CD4-positive, alpha-beta T cell treated with Interleukin-1 beta for 1 hour (primary cell): ENCODE measurements around the gene TMEM178B.
"Not testable (repeated sequence)": the region's sequence is repeated elsewhere in the genome, so short reads cannot be mapped to it uniquely, and the experiment has no call there.

Experiments used
- DNase-seq, 2 donors: peaks; one replicate each; pipeline ENCODE4 v3.0.0-alpha.2; 2020 to 2022

TMEM178B gene

DNA sequence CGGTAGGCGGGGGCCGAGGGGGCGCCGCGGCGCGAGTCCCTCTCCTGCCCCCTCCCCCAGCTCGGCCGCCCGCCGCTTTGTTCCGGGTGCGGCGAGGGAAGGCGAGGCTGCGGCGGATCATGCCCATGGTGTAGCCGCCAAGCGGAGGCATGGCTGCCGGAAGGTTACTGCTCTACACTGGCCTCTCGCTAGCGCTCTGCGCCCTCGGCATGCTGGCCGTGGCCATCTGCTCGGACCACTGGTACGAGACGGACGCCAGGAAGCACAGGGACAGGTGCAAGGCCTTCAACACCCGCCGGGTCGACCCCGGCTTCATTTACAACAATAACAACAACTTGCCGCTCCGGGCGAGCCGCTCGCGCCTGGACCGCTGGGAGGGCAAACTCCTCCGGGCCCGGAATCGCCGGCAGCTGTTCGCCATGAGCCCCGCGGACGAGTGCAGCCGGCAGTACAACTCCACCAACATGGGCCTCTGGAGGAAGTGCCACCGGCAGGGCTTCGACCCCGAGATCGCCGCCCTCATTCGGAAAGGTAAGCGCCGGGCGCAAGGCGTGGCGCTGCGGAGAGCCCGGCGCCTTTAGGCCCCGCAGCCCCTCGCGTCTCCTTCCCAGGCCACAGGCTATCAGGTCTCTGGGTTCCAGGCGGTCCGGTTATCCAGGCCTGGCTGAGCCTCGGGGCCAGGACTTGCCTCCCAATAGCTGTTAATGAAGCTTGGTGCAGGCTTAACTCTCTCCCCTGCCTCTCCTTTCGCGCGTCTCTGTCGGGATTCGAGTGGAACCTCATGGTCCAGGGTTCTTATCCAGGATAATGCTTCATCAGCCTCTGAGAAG lies 513 bp downstream of the TMEM178B start:
- DNase-seq, result no peak

DNA sequence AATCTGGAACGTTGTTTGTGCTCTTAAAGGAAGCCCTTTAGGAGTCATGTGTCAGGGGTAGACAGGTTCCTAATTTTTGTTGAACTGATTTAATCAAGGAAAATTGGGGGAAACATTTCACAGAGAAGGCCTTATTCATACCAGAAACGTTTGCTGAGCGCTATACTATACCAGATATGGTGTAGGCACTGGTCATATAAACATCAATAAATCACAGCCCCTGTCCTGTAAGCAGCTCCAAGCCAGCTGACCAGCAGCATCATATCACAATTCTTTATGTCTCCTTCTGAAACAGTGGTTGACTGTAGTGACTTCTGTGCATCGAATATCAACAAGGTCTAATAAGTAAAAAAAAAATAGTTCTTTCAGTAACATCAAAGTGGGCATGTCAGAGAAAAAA lies 1.1 kb downstream of the TMEM178B start:
- DNase-seq, result no peak

- DNase-seq, result no peak
These were observed 2.5 kb downstream of the TMEM178B start for GRCh38 chr7:141076377-141076776.

GRCh38 chr7:141079219-141079618 lies 5.4 kb downstream of the TMEM178B start:
- DNase-seq, result no peak

GRCh38 chr7:141089490-141089889 lies 15.6 kb downstream of the TMEM178B start:
- DNase-seq, result not testable (repeated sequence)

DNA sequence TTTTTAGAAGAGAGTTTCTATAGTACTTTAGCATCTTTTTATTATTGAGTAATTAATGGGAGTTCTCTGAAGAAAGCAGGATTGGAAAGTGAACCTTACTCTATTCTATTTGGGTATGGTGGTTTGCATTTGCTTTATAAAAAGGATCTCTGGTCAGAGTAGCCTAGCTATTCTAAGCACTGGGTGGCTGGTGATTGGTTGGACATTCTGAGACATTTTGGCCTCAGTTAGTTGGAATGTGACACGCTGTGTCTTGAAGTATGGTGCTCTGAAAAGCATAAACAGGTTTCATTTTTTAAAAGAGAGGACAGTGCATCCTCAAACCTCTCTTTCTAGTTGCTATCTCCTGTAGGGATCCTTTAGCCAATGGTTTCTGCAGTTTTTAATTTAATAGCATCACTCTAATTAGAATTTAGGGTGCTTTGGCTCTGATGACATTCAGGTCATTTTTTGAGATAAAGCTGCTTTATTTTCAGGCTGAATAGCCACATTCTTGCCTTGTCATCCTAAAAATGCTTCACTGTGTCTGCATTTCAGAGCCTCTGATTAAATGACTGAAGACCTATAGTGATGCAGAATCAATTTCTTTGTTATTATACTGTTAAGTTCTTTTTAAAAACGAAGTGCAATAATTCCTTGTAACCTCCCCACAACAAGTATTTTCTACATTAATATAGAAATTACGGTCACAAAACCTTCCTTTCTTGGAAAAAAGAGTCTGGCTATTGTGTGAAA lies 20.6 kb downstream of the TMEM178B start:
- DNase-seq, result no peak

DNA sequence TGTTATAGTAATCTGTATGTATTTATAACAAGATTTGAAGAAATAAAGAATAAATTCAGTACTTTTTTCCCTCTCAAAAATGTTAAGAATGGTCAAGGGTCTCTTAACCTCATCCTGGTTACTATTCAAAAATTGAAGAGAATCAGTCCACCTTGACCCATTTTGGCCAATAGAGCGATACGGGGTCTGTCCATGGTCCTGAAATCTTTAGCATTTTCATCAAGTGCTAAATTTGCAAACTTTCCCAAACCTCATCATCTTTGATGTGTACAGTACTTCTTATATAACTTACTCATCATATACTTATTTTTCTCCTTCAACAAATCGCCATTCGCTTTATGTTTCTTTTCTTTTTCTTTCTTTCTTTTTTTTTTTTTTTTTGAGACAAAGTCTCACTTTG lies 23.6 kb downstream of the TMEM178B start:
- no peak for DNase-seq

DNA sequence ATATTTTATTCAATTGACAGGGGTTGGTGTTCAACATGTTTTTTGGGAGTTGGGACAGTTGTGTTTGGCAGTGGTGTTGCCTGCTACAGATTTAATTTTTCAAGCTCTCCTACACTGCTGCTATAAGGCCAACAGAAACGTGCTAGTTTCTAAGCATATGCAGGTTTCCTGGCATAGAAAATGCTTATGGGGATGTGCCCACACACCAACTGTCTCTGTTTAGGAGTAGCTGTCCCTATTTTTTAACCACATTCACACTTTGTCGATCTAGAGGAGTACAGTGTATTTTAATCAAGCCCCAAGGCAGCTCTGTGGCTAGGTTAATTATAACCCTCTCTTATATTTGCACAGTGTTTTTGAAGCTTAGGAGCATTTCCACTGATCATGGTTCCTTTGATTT lies 28.6 kb downstream of the TMEM178B start:
- DNase-seq, result no peak

- no peak for DNase-seq
These were observed 30.1 kb downstream of the TMEM178B start for GRCh38 chr7:141103847-141104429.

GRCh38 chr7:141113131-141113530 lies 39.3 kb downstream of the TMEM178B start:
- DNase-seq, result no peak

GRCh38 chr7:141114029-141114664 lies 40.3 kb downstream of the TMEM178B start:
- no peak for DNase-seq

DNA sequence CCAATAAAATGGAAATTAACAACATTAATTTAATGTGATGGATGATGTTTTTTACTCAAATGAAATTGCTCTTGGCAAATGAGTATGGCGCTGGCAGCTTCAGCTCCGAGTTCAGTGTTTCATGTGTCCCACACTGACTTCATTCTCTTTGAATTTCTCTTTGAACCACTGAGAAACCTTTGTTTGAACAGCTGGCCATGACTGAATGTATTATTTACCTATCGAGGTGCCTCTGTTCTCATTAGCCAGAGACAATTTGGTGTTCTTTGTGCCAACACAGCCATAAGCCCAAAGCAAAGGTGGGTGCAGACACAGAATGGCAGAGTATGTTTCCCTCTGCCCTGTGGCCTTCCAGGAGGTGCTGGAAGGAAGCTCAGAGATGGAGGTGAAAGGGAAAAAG lies 42.1 kb downstream of the TMEM178B start:
- DNase-seq, result no peak

DNA sequence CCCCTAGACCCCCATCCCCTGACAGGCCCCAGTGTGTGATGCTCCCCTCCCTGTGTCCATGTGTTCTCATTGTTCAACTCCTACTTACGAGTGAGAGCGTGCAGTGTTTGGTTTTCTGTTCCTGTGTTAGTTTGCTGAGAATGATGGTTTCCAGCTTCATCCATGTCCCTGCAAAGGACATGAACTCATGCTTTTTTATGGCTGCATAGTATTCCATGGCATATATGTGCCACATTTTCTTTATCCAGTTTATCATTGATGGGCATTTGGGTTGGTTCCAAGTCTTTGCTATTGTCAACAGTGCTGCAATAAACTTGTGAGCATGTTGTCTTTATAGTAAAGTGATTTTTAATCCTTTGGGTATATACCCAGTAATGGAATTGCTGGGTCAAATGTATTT lies 42.8 kb downstream of the TMEM178B start:
- DNase-seq, result not testable (repeated sequence)

- no peak for DNase-seq
These were observed 44.9 kb downstream of the TMEM178B start for GRCh38 chr7:141118767-141119166.

DNA sequence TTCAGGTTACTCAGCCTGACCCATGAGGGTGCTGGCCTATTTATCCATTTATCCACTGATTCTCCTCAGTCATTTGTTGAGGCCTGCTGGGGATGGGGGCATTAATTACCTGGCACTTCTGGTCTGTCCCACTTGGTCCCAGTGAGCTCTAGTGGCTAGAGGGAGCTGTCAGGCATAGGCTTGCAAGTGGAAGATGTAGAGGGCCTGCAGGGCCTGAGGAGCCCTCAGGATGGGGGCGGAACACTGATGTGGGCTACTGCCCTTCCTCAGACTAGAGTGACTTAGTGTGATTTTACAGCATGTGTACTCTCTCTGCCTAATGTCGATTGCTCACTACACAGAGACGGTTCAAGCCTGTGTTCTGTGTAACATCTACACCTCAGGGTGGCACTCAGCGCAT lies 45.3 kb downstream of the TMEM178B start:
- DNase-seq, result no peak

DNA sequence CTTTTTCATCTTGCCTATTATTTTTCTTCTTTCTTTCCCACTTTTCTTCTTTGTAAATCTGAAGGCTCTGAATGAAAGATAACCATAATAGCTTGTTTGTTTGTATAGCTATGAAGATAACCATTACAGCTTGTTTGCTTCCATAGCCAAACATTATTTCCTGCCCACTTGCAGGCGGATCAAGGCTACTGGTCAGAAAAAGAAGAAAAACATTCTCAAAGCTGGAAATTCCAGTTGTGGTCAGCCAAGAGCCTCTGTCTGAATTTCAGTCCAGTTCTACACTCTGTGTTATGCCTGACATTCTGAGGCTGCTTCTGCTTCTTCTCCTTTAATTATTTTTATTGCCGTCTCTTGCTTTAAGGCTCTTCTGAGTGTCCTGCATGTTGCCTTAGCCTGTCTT lies 48.9 kb downstream of the TMEM178B start:
- no peak for DNase-seq

GRCh38 chr7:141123522-141123921 lies 49.7 kb downstream of the TMEM178B start:
- DNase-seq, result no peak

- no peak for DNase-seq
These were observed 52.2 kb downstream of the TMEM178B start for GRCh38 chr7:141126107-141126506.

DNA sequence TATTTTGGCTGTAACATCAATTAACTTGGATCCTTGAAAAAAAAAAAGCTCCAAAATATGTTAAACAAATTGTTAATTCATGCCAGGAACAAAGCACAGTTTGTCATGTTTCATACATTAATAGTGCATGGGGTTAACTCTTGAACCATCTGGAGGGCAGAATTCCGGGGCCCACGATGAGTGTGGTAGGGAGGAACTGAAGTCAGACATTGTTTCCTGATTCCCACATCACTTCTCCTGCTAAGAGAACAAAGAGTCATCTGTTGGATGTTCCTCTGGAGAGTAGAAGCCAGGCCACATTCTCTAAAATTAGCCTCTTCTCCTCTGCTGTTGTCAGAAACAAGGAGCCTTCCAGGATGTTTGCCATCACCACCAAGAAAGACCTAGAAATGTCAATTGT lies 54.6 kb downstream of the TMEM178B start:
- DNase-seq, result no peak

- no peak for DNase-seq
These were observed 55.1 kb downstream of the TMEM178B start for GRCh38 chr7:141128931-141129330.

GRCh38 chr7:141132671-141133070 lies 58.8 kb downstream of the TMEM178B start:
- no peak for DNase-seq

DNA sequence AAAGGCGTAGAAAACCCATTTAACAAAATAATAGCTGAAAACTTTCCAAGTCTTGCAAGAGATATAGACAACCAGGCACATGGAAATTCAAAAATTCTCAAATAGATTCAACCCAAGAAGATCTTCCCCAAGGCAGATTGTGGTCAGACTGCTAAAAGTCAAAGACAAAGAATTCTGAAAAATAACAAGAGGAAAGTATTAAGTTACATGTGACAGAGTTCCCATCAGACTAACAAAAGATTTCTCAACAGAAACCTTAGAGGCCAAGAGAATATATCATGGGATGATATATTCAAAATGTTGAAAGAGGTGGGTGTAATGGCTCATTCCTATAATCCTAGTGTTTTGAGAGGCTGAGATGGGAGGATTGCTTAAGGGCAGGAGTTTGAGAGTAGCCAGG lies 59.8 kb downstream of the TMEM178B start:
- no peak for DNase-seq

GRCh38 chr7:141142058-141142457 lies 68.2 kb downstream of the TMEM178B start:
- DNase-seq, result no peak
